NCI-H1930 (cell line): ENCODE results near the gene TMEM45A.

ENCODE experiments used
- DNase-seq, 2 experiments: peaks; one replicate each; lab custom pipeline; 2025; lab: John Stamatoyannopoulos, UW

The TMEM45A gene

GRCh38 chr3:100614941-100615340, 122.5 kb downstream of the TMEM45A start:
- DNase-seq, result no peak

GRCh38 chr3:100615684-100616083, 123.3 kb downstream of the TMEM45A start:
- DNase-seq, result no peak

- DNase-seq, result no peak
Observed at GRCh38 chr3:100621251-100621650, 128.8 kb downstream of the TMEM45A start.
